GM19397 (cell line): ENCODE measurements around the gene APCDD1L.

ENCODE experiments used
- ATAC-seq: cut with Tn5 transposase; IDR thresholded peaks from one replicate; pipeline ENCODE4 v1.9.1; 2021; ENCODE audit warnings: mild to moderate bottlenecking, moderate library complexity; ENCODE audit not compliant: unreplicated experiment

APCDD1L gene

GRCh38 chr20:58492795-58493524, 22.2 kb downstream of the APCDD1L start:
- ATAC-seq = no peak

GRCh38 chr20:58492074-58492718, 23.0 kb downstream of the APCDD1L start:
- ATAC-seq = no peak

GRCh38 chr20:58486207-58486606, 29.0 kb downstream of the APCDD1L start:
- no peak for ATAC-seq

- no peak for ATAC-seq
These were observed 29.8 kb downstream of the APCDD1L start for GRCh38 chr20:58485393-58485792.

- no peak for ATAC-seq
These were observed 31.7 kb downstream of the APCDD1L start for GRCh38 chr20:58483470-58483869.

GRCh38 chr20:58483051-58483450, 32.1 kb downstream of the APCDD1L start:
- no peak for ATAC-seq

- ATAC-seq = no peak
These were observed 32.8 kb downstream of the APCDD1L start for GRCh38 chr20:58482416-58482815.

- no peak for ATAC-seq
These were observed 33.6 kb downstream of the APCDD1L start for GRCh38 chr20:58481481-58482021.

- ATAC-seq = no peak
These were observed 34.5 kb downstream of the APCDD1L start for GRCh38 chr20:58480551-58481336.

- no peak for ATAC-seq
These were observed 35.3 kb downstream of the APCDD1L start for GRCh38 chr20:58479726-58480440.

GRCh38 chr20:58478141-58478805, 36.9 kb downstream of the APCDD1L start:
- ATAC-seq = no peak

GRCh38 chr20:58475466-58475865, 39.7 kb downstream of the APCDD1L start:
- no peak for ATAC-seq

GRCh38 chr20:58473453-58474425, 41.5 kb downstream of the APCDD1L start:
- ATAC-seq = no peak

- no peak for ATAC-seq
These were observed 42.8 kb downstream of the APCDD1L start for GRCh38 chr20:58472273-58473018.

- ATAC-seq = no peak
These were observed 43.7 kb downstream of the APCDD1L start for GRCh38 chr20:58471193-58472164.

- ATAC-seq = no peak
These were observed 44.6 kb downstream of the APCDD1L start for GRCh38 chr20:58470336-58471192.
